ENCODE measurements around the gene CLP1.
"Not testable (repeated sequence)": the region's sequence is repeated elsewhere in the genome, so short reads cannot be mapped to it uniquely, and the experiment has no call there.

CLP1 gene

DNA sequence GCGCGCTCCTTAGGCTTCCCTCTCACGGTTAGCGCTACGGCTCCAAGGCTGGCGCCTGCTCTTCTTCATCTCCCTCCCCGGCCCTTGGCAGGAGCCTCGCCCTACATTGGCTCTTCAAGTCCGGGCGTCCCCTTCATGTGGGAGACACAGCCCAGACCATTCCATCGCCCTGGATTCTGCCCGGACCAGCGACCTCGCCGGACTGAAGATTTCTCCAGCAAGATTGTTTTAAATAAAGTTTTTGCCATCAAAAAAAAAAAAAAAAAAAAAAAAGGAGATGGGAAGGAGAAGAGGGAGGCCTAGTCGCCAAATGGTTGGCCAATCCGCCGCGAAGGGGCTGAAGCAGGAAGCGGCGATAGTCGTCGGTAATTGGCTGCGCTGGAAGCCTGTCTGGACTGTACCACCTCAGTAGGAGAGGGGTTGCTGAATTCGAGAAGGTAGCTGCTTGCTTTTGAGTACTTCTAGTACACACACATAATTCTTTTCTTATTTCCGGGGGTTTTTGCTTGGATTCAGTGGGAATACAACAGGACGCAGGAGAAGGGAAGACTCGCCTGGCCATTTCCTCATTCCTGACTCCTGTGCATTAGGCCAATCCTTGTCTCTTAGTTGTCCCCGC is 9.7 kb downstream of the CLP1 start:
- peak; percentile 100 for DNase-seq

DNA sequence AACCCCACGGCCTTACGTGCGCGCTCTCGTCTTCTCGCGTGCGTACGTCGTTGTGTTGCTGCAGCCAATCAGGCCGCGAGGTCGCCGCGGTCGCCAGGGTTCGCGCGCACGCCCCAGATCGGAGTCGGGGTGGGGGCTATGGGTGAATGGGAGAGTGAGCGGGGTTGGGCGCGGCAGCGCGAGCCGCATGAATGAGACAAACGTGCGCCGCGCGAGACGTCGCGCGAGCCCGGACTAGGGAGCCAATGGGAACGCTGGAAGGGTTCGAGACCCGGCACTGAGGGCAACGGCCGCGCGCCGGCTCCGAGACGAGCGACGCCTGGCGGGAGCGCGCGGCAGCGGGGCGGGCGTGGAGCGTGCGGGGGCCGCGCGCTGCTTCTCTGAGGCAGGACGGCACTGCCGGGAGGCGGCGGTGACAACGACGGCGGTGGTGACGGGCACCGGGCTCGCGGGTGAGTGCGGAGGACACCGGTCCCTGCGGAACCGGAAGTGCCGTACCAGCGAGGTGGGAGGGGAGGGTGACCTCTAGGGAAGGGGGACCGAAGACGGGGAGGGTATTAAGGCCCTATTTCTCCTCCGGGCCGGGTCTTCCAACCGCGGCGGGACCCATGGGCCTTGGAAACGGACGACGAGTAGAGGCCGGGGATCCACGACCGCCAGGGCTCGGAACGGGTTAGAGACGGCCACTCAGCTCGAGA is 10.3 kb downstream of the CLP1 start, which contains the start of gene ZDHHC5:
Gene ZDHHC5, plus strand, starts transcription at position 379 of the 698 bp plus-strand sequence. CDS start 4,977 bp downstream, outside the sequence.
- peak; percentile 100 for DNase-seq

DNA sequence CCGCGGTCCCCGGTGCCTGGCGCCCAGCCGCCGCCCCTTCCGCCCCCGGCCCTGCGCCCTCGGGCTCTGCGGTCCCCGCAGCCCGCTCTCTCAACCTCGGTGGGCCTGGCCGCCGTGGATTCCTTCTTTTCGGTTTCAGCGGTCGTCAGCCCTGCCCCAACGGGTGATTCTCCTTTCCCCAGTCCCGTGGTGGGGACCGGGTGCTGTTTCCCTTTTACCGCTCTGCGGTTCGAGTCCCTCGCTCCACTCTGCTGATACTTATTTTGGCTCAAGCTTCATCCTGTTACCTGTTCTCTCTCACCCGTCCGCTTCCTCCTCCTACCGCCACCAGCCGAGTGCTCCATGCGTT is 10.8 kb downstream of the CLP1 start:
- no peak for DNase-seq

DNA sequence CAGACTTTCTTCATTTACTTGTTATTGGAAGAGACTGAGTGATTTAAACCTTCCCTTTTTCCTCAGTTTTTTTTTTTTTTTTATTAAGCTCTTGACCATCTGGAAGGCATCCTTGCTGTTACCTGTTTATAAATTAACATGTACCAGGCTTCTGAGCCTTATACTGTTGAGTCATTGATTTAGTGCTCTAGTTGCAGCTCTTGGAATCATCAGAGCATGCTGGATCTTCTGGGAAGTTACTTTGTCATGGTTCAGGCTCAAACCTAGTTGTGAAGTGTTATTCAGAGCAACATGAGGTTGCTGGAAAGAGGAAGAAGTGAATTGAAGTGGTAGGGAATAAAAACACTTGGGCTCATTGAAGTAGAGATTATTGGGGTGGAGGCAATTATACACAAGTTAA is 16.7 kb downstream of the CLP1 start:
- DNase-seq, result no peak

DNA sequence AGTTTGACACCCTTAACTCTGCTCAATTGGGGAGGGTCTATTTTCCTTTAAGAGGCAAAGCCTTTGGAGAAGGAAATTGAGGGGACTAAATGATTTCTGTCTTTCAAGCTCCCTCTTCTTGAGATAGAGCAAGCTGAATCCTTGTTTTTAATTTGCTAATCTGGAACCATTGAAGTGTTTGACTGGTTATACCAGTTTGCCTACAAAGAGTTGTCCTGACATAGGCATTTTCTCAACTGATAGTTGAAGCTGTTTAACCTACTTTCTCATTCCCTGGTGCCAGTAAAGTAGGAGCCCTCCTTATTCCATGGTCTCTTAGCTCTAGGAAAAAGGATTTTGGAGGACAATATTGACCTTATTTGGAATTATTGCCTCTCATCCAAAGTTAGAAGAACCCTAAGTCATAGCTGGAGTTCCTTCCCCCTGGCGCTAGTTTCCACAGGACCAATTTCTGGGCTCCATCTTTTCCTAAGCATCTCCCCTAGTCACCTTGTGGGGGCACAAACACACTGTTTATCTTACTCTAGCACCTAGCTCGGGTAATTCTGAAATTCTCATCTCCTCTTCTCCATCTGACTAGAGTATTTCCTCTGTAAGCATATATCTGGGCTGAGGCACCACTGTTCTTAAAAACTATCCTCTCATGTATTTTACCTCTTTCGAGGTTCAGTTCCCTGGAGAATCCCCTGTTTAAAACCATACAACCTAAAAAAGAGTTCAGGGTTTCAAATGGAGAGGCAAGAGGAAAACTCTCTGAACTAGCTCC is 17.8 kb downstream of the CLP1 start:
- no peak for DNase-seq

DNA sequence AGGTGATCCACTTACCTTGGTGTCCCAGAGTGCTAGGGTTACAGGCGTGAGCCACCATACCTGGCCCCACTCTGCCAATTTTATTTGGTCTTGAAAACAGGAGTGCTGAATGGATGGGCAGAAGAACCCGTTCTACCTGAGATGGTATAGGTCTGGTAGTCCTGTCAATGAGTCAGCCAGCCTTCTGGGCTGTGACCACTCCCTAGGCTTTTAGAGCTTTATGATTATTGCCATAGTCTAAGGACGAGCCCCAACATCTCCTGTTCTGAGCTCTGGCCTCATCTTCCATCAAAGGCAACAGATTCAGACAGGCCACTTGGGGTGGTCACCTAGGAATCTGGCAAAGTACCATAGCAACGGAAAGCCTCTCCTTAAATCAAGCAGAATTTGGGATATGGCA is 21.8 kb downstream of the CLP1 start:
- no peak for DNase-seq

DNA sequence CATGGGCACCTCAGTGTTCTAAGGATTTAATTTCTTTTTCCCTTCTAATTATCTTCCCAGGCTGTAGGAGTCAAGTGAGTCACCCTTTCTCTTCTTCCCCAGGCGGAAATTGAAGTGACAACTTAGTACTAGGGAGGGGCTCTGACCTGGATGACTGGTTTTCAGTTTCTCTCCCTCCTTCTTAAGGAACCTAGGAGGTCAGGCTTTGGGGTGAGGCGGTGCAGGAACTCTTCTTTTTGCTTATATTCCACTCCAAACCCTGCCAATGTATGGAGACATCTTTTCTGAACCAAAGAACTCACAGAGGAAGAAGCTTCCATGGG is 23.0 kb downstream of the CLP1 start:
- DNase-seq, result no peak

DNA sequence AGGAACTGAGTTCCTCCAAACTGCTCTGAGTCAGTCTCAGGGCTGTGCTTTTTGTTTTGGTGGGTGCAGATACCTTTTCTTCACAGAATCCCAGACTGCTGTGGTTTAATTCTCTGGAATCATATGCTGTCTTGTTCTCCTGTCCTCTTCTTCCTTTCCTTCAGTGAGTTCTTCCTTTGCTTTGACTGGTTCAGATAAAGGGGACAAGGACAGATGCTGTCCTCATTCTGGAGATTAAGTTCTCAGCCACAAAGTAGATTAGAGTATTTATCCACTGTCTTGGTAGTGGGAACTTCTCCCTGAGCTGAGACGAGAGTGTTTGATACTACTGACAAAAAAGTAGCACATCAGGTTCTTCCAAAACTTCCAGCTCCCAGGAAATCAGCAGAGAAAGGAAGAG is 23.6 kb downstream of the CLP1 start:
- DNase-seq, result no peak

DNA sequence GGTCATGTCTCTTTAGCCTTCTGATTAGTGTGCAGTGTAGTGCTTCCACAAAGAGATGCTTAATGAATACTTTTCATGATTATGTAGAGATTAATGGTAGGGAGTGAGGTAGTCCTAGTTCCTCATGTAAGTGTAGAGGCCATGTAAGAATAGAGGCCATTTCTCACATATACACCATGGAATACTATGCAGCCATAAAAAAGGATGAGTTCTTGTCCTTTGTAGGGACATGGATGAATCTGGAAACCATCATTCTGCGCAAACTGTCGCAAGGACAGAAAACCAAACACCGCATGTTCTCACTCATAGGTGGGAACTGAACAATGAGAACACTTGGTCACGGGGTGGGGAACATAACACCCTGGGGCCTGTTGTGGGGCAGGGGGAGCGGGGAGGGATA is 32.9 kb downstream of the CLP1 start:
- not testable (repeated sequence) for DNase-seq

DNA sequence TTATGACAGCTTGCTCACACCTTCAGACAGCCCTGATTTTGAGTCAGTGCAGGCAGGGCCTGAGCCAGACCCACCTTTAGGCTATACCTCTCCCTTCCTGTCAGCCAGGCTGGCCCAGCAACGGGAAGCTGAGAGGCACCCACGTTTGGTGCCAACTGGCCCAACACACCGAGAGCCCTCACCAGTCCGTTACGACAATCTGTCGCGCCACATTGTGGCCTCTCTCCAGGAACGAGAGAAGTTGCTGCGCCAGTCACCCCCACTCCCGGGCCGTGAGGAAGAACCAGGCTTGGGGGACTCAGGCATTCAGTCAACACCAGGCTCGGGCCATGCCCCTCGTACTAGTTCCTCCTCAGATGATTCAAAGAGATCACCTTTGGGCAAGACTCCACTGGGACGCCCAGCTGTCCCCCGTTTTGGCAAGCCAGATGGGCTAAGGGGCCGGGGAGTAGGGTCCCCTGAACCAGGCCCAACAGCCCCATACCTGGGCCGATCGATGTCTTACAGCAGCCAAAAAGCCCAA is 41.3 kb downstream of the CLP1 start:
- no peak for DNase-seq

DNA sequence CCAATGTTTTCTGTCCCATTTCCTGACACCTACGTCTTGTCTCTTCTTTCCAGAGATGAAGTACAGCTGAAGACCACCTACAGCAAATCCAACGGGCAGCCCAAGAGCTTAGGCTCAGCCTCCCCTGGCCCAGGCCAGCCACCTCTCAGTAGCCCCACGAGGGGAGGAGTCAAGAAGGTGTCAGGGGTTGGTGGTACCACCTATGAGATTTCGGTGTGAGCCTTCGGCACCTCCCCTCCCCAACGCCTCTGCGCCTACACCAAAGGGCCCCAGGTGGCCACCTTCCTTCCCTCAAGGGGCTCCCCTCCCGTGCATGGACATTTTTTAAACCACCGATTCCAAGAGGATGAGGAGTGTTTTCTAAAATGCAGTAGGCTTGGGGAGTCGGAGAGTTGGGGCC is 42.3 kb downstream of the CLP1 start:
- DNase-seq, result no peak

DNA sequence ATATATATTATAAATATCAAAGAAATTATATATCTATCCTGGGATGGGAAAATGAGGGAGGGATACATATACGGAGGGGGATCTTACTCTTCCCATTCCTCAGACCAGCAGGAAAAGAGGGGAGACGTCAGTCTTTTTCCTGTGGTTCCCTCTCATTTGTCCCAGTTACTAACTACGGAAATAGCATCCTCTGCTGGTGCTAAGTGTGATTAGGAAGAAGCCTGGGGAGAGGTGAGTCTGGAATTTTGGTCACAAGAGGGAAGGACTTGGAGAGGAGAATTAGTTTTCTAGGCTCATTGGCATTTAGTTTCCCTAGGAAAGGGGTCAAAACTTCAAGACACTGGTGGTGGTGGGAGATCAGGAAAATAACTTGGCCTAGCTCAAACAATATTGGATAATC is 42.9 kb downstream of the CLP1 start:
- DNase-seq, result no peak

DNA sequence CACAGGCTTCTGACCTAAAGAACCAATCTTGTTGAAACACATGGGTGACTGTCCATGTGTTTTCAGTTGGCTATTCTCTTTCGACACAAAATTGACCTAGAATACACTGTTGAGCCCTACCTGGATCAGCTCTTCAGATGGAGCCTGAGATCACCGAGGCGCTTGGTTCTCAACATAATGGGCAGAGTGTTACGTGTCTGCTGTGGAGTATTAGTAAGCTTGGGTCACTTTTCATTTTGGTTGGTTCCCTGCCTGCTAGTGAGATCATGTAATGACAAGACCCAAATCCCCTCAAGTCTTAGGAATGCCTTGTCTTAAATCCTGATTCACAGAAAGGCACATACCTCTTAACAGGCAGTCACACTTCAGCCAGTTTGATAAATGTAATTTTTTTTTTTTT is 45.8 kb downstream of the CLP1 start:
- DNase-seq, result no peak

DNA sequence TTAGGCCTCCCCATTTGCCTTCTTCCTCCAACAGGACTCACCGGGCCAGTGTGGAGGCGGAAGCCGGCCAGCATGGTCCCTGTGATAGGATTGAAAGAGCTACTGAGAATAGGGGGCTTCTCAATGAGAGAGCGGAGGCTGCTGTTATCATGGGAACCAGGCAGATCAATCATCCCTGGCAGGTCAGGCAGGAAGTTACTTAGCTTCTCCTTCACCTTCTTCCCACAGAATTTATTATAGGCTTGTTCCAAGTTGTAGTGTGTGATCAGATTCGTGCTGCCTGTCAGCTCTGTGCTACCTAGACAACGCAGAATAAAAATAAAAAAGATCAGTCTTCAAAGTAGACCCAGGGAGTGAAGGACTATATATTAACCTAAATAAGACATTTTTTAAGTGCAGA is 47.4 kb downstream of the CLP1 start:
- no peak for DNase-seq

DNA sequence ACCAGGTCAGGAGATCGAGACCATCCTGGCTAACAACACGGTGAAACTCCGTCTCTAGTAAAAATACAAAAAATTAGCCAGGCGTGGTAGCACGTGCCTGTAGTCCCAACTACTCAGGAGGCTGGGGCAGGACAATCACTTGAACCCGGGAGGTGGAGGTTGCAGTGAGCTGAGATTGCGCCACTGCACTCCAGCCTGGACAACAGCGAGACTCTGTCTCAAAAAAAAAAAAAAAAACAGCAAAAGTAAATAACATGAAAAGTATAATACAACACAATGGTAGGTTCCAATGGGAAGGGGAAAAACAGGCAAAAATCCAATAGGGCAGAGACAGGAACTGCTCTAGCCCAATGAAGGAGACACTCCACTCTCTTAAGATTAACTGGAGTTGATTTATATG is 47.9 kb downstream of the CLP1 start:
- DNase-seq, result not testable (repeated sequence)

DNA sequence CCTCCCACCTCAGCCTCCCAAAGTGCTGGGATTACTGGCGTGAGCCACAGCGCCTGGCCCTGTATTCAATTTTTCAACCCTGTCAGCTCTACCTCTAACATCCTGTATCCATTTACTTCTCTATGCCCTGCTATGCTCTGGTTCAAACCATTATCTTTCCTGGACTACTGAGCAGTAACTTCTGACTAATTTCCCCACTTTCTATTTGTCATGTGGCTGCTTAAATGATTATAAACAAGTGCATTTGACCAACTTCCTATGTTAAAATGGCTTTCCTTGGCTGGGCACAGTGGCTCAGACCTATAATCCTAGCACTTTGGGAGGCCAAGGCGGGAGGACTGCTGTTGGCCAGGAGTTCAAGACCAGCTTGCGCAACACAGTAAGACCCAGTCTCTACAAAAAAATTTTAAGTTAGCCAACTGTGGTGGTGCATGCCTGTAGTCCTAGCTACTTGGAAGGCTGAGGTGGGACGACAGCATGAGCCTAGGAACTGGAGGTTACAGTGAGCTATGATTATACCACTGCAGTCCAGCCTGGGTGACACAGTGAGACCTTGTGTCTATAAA is 52.3 kb downstream of the CLP1 start:
- DNase-seq, result no peak
